Measurements from ENCODE around the gene CDH2.

DNA sequence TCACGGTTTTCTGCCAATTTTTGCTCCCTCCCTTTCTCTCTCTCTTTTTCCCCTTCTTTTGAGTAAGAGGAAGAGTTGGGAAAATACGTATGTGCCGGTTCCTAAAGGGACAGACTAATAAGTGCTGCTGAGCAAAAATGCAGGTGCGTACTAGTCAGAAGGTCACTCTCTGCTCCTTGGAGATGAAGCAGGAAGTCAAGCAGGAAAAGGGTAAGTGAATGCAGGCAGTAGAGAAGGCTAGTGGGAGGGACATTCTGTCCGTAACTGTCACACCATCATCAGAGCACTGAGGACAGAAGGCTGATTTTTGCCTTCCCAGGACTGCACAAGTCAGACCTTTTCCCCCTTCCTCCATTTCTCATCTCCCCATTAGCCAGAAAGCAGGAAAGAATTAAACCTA is 105.7 kb downstream of the CDH2 start:
- TF ChIP-seq YY1 (IDR thresholded peaks at IDR 0.05; ENCODE audit: insufficient read depth, insufficient read length), result no peak
- no peak for TF ChIP-seq SUZ12 (IDR thresholded peaks at IDR 0.05; ENCODE audit: extremely low read depth, insufficient read depth, insufficient read length)

Measured in NT2/D1 (cell line).